NCI-H446 treated with DMSO at 0.1 percent for 48 hours (cell line): ENCODE measurements around the gene GPRIN1.

ENCODE experiments used
- DNase-seq: peaks from one replicate; lab custom pipeline; 2025; lab: John Stamatoyannopoulos, UW

The GPRIN1 gene

GRCh38 chr5:176643491-176644219, 33.7 kb upstream of the GPRIN1 start:
- DNase-seq = no peak

- DNase-seq = no peak
These were observed 32.9 kb upstream of the GPRIN1 start for GRCh38 chr5:176642675-176643490.

GRCh38 chr5:176640616-176641015, 30.7 kb upstream of the GPRIN1 start:
- no peak for DNase-seq

GRCh38 chr5:176639981-176640380, 30.0 kb upstream of the GPRIN1 start:
- DNase-seq = peak; percentile 99

GRCh38 chr5:176639208-176639607, 29.3 kb upstream of the GPRIN1 start:
- no peak for DNase-seq

GRCh38 chr5:176638437-176638836, 28.5 kb upstream of the GPRIN1 start:
- no peak for DNase-seq

GRCh38 chr5:176637556-176637955, 27.6 kb upstream of the GPRIN1 start:
- no peak for DNase-seq

- no peak for DNase-seq
These were observed 26.5 kb upstream of the GPRIN1 start for GRCh38 chr5:176636426-176636825.

GRCh38 chr5:176633598-176633997, 23.6 kb upstream of the GPRIN1 start:
- no peak for DNase-seq

- DNase-seq = no peak
These were observed 22.8 kb upstream of the GPRIN1 start for GRCh38 chr5:176632745-176633144.

- peak; percentile 90 for DNase-seq
These were observed 21.6 kb upstream of the GPRIN1 start for GRCh38 chr5:176631383-176632200.

GRCh38 chr5:176630681-176631222, 20.8 kb upstream of the GPRIN1 start:
- DNase-seq = no peak

GRCh38 chr5:176629853-176630680, 20.1 kb upstream of the GPRIN1 start, which contains the start of the genes EIF4E1B and SNCB:
Gene EIF4E1B, plus strand, starts transcription at chr5:176630675. Its CDS starts 12,113 bp downstream, at chr5:176642788.
Gene SNCB, minus strand, starts transcription at chr5:176630534. Its CDS starts 880 bp downstream, at chr5:176629654.
- no peak for DNase-seq

- no peak for DNase-seq
These were observed 19.4 kb upstream of the GPRIN1 start for GRCh38 chr5:176629317-176629852.

- DNase-seq = no peak
These were observed 18.7 kb upstream of the GPRIN1 start for GRCh38 chr5:176628406-176629228.

GRCh38 chr5:176627582-176627981, 17.6 kb upstream of the GPRIN1 start:
- DNase-seq = no peak

GRCh38 chr5:176626876-176627236, 16.9 kb upstream of the GPRIN1 start:
- no peak for DNase-seq

- no peak for DNase-seq
These were observed 16.3 kb upstream of the GPRIN1 start for GRCh38 chr5:176625966-176626875.

- no peak for DNase-seq
These were observed 15.6 kb upstream of the GPRIN1 start for GRCh38 chr5:176625512-176625911.
